ENCODE data around the gene FOXP1. TPM values are rescaled to one million over a fixed set of nuclear protein-coding genes. Genes with fewer than 3 reads are reported as not detected.

The FOXP1 gene
- total and polyA plus RNA-seq, 4 donors: 4.9 to 35.4 (median 32.0) TPM

DNA sequence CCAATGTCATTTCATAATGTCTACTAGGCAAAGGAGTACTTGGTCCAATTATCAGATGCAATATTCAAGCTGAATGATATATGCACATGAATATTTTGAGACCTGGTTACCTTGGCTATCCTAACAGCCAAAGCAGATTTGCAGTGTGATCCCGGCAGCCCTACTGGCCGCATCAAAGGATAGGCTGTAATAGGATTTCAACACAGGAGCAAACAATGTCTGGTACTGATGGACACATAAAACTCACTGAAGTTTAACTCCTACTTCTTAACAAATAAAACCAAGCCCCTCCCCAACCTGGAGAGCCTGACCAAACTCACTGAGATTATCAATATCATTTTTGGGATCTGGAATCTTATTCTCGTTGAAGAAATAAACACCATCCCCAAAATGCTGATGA, 130.2 kb downstream of the FOXP1 start:
- Histone ChIP-seq H3K27ac (ENCODE audit: low read depth in 1 of 2, low read length in 2 of 2) (no peak overlapping the region), H3K9me3 (ENCODE audit: control insufficient read depth in 4 of 4, low read length in 3 of 4) (no peaks in the 10 kb centered on the region), H3K9ac (ENCODE audit: low read depth in 1 of 2, low read length in 2 of 2) (no peak overlapping the region), H3K4me3 (ENCODE audit: low read depth in 1 of 3, low read length in 3 of 3) (no peak overlapping the region), H3K4me1 (ENCODE audit: control insufficient read depth in 4 of 4, insufficient read depth in 4 of 4, low read length in 3 of 4) (peaks cover 0 to 11% (median 0%) of the 10 kb centered on the region in 4 donors), H3K36me3 (ENCODE audit: control insufficient read depth in 4 of 4, insufficient read depth in 3 of 4, low read depth in 1 of 4, low read length in 3 of 4) (no peaks in the 10 kb centered on the region), H3K27me3 (ENCODE audit: control insufficient read depth in 4 of 4, insufficient read depth in 4 of 4, low read length in 3 of 4) (no peaks in the 10 kb centered on the region)
- DNase-seq (ENCODE audit: low spot score): no peak
- 50% methylated on average over 3 of the region's 3 CpGs for WGBS
- no peak for TF ChIP-seq HNF4G (IDR thresholded peaks at IDR 0.05)
- no peak for TF ChIP-seq SP1 (IDR thresholded peaks at IDR 0.05)
- TF ChIP-seq GABPA (IDR thresholded peaks at IDR 0.05 in 1 of 2, conservative IDR thresholded peaks at IDR 0.05 in 1 of 2): no peak
- TF ChIP-seq RAD21 (IDR thresholded peaks at IDR 0.05): peak in 1 of 2 donors; percentile 29
- TF ChIP-seq HNF4A (conservative IDR thresholded peaks at IDR 0.05): peak in 1 of 2 donors; percentile 19
- TF ChIP-seq, protein P1, sequence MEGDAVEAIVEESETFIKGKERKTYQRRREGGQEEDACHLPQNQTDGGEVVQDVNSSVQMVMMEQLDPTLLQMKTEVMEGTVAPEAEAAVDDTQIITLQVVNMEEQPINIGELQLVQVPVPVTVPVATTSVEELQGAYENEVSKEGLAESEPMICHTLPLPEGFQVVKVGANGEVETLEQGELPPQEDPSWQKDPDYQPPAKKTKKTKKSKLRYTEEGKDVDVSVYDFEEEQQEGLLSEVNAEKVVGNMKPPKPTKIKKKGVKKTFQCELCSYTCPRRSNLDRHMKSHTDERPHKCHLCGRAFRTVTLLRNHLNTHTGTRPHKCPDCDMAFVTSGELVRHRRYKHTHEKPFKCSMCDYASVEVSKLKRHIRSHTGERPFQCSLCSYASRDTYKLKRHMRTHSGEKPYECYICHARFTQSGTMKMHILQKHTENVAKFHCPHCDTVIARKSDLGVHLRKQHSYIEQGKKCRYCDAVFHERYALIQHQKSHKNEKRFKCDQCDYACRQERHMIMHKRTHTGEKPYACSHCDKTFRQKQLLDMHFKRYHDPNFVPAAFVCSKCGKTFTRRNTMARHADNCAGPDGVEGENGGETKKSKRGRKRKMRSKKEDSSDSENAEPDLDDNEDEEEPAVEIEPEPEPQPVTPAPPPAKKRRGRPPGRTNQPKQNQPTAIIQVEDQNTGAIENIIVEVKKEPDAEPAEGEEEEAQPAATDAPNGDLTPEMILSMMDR (IDR thresholded peaks at IDR 0.05; ENCODE audit: low read depth, low read length, missing input control): no peak

DNA sequence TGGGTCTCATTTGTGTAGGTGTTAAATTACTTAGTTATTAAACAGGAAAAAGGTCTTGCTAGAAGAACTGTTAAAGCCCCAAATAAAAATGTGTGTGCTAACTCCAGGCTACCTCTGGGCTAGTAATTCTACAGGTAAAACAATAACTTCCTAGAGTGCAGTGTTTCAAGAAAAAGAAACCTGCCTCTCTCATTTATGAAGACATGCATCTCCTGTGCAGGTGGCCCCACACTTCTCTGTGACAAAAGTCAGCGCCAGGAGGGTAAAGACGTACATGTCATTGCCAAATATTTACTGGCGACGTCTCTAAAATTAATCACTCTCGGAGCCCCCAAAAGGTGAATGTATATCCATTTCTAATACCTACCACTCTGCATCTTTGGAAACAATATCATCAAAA, 131.7 kb downstream of the FOXP1 start:
- TF ChIP-seq EGR1 (IDR thresholded peaks at IDR 0.05; ENCODE audit: low read depth in 2 of 2): no peak
- no peak for TF ChIP-seq RAD21 (IDR thresholded peaks at IDR 0.05)
- no peak overlapping the region for H3K27ac ChIP-seq (ENCODE audit: low read depth in 1 of 2, low read length in 2 of 2)

DNA sequence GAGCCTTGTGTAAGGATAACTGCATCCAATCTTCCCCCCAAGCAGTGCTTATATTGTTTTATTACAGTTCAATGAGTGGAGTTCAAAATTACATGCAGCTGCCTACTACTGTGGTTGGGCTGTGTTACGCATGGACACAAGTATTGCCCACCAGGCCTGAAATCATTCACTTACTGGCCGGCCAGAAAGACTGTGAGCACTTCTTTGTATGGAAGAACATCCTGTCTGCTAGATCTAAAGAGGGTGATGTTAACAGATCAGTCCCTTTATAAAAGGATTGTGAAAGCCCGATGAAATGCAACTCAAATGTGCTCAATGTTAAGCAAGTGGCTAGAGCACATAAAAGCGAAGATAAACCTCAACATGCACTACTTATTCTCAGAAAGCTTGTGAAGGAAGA, 132.5 kb downstream of the FOXP1 start:
- Histone ChIP-seq H3K27me3 (ENCODE audit: control insufficient read depth in 4 of 4, insufficient read depth in 4 of 4, low read length in 3 of 4) (no peaks in the 10 kb centered on the region), H3K9me3 (ENCODE audit: control insufficient read depth in 4 of 4, low read length in 3 of 4) (no peaks in the 10 kb centered on the region), H3K36me3 (ENCODE audit: control insufficient read depth in 4 of 4, insufficient read depth in 3 of 4, low read depth in 1 of 4, low read length in 3 of 4) (no peaks in the 10 kb centered on the region), H3K27ac (ENCODE audit: low read depth in 1 of 2, low read length in 2 of 2) (no peak overlapping the region), H3K4me1 (ENCODE audit: control insufficient read depth in 4 of 4, insufficient read depth in 4 of 4, low read length in 3 of 4) (peaks cover 0 to 17% (median 0%) of the 10 kb centered on the region in 4 donors), H3K4me3 (ENCODE audit: low read depth in 1 of 3, low read length in 3 of 3) (no peak overlapping the region), H3K9ac (ENCODE audit: low read depth in 1 of 2, low read length in 2 of 2) (no peak overlapping the region)
- WGBS: 85% methylated on average over 4 of the region's 4 CpGs
- no peak for DNase-seq (ENCODE audit: low spot score)
- TF ChIP-seq, protein P2, sequence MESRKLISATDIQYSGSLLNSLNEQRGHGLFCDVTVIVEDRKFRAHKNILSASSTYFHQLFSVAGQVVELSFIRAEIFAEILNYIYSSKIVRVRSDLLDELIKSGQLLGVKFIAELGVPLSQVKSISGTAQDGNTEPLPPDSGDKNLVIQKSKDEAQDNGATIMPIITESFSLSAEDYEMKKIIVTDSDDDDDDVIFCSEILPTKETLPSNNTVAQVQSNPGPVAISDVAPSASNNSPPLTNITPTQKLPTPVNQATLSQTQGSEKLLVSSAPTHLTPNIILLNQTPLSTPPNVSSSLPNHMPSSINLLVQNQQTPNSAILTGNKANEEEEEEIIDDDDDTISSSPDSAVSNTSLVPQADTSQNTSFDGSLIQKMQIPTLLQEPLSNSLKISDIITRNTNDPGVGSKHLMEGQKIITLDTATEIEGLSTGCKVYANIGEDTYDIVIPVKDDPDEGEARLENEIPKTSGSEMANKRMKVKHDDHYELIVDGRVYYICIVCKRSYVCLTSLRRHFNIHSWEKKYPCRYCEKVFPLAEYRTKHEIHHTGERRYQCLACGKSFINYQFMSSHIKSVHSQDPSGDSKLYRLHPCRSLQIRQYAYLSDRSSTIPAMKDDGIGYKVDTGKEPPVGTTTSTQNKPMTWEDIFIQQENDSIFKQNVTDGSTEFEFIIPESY (IDR thresholded peaks at IDR 0.05): no peak
- TF ChIP-seq NR2F2 (IDR thresholded peaks at IDR 0.05) (no peak), FOXA2 (IDR thresholded peaks at IDR 0.05) (no peak), EGR1 (IDR thresholded peaks at IDR 0.05; ENCODE audit: low read depth in 2 of 2) (no peak)
- TF ChIP-seq, protein P3, sequence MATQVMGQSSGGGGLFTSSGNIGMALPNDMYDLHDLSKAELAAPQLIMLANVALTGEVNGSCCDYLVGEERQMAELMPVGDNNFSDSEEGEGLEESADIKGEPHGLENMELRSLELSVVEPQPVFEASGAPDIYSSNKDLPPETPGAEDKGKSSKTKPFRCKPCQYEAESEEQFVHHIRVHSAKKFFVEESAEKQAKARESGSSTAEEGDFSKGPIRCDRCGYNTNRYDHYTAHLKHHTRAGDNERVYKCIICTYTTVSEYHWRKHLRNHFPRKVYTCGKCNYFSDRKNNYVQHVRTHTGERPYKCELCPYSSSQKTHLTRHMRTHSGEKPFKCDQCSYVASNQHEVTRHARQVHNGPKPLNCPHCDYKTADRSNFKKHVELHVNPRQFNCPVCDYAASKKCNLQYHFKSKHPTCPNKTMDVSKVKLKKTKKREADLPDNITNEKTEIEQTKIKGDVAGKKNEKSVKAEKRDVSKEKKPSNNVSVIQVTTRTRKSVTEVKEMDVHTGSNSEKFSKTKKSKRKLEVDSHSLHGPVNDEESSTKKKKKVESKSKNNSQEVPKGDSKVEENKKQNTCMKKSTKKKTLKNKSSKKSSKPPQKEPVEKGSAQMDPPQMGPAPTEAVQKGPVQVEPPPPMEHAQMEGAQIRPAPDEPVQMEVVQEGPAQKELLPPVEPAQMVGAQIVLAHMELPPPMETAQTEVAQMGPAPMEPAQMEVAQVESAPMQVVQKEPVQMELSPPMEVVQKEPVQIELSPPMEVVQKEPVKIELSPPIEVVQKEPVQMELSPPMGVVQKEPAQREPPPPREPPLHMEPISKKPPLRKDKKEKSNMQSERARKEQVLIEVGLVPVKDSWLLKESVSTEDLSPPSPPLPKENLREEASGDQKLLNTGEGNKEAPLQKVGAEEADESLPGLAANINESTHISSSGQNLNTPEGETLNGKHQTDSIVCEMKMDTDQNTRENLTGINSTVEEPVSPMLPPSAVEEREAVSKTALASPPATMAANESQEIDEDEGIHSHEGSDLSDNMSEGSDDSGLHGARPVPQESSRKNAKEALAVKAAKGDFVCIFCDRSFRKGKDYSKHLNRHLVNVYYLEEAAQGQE (IDR thresholded peaks at IDR 0.05): no peak

More for the DNA sequence above, 131.7 kb downstream of the FOXP1 start:
- no peak overlapping the region for H3K4me3 ChIP-seq (ENCODE audit: low read depth in 1 of 3, low read length in 3 of 3)
- H3K9me3 ChIP-seq (ENCODE audit: control insufficient read depth in 4 of 4, low read length in 3 of 4): no peaks in the 10 kb centered on the region
- WGBS: 93% methylated on average over 5 of the region's 5 CpGs
- H3K4me1 ChIP-seq (ENCODE audit: control insufficient read depth in 4 of 4, insufficient read depth in 4 of 4, low read length in 3 of 4): peaks cover 0 to 17% (median 0%) of the 10 kb centered on the region in 4 donors
- H3K27me3 ChIP-seq (ENCODE audit: control insufficient read depth in 4 of 4, insufficient read depth in 4 of 4, low read length in 3 of 4): no peaks in the 10 kb centered on the region
- no peak overlapping the region for H3K9ac ChIP-seq (ENCODE audit: low read depth in 1 of 2, low read length in 2 of 2)
- no peaks in the 10 kb centered on the region for H3K36me3 ChIP-seq (ENCODE audit: control insufficient read depth in 4 of 4, insufficient read depth in 3 of 4, low read depth in 1 of 4, low read length in 3 of 4)
- no peak for DNase-seq (ENCODE audit: low spot score)
